Activated CD8-positive, alpha-beta memory T cell treated with anti-CD3 and anti-CD28 coated beads, Interleukin-2, amount 50 U/mL, for 1 hour (primary cell): ENCODE results near the gene RBP2.

ENCODE experiments used
- DNase-seq: peaks from one replicate; pipeline ENCODE4 v3.0.0-alpha.2; 2020; ENCODE audit errors: extremely low read depth

The RBP2 gene

DNA sequence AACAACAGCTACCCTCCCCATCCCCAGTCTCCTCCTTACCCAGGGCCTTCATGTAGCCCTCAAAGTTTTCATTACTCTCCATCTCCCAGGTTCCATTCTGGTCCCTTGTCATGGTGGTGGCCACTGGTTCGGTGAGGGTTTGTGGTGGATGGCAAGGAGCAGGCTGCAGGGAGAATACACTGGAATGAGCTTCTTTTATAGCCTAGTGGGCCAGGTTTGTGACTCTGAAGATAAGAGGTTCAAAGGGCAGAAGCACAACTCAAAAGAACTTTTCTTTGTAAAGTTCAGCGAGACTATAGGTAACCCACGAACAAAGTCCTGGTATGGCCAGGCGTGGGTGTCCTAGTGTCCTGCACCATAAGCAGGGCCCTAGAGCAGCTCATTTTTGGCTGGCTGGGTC, at the start of gene RBP2:
Gene RBP2, minus strand, starts transcription at position 169 of the 400 bp plus-strand sequence. Its CDS starts 57 bp downstream, at position 112.
- DNase-seq, result no peak

DNA sequence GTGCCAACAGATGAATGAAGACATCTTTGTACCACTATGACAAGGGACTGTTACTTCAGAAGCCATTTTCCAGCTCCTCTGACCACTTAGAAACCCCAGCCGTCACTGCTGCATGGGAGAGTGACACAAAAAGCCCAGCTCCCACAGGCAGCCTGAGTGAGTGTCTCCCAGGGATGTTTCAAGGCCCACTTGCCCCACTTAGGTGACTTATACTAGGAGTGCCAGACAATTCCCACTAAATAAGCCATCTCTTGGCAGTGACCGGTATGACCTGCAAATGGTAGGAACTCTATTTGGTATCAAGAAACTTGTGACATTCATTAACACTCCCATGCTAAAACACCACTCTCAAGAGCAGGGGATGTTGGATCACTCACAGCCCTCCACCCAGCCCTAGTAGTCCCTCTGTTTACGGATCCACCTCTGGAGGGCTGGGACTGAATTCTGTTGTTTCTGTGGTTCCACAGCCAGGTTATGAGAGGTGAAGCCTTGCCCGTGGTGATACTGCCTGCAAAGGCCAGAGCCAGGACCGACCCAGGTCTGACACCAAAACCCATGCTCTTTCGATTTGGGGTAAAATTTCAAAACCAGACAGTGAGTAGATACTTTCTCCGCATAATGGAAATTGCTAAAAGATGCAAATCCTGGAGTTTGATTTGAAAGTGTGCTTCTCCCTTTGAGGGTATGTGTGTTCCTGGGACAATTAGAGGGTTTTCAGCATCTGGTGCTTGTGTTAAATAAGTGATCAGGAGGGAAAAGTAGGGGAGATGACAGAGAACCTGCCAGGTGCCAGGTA, 48.7 kb upstream of the RBP2 start:
- DNase-seq, result no peak

DNA sequence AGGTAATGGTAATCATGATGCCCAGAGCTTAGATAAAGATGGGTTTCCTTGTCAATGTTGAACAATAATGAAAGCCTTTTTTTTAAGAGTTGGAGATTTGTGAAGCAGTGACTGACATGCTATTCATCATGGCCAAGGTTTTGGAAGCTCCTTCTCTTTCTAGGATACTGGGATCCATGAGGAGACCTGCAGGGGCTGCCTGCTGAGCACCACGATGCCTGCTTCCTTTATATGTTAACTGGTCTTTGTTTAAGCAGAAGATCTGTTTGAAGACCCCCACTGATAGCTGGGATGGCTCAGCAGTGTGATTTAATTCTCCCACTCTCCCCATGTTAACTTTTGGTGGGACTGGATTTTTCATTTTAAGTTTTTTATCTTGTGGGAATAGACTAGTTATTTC, 47.4 kb upstream of the RBP2 start:
- no peak for DNase-seq

DNA sequence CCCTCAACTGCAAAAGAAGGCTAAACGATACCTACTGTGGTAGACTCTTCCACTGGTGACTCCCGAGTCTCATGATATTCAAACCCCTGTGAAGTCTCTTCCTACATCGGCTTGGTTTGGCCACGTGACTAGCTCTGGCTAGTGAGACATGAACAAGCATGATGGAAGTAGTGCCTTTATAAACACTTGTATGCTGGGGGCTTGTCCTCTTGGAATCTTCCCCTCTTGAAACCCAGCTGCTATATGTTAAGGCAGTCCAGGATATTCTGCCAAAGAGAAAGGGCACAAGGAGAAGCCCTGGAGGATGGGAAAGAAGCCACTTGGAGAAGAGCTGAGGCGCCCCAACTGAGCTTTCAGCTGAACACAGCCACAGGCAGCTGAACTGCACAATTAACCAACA, 46.9 kb upstream of the RBP2 start:
- DNase-seq, result no peak

DNA sequence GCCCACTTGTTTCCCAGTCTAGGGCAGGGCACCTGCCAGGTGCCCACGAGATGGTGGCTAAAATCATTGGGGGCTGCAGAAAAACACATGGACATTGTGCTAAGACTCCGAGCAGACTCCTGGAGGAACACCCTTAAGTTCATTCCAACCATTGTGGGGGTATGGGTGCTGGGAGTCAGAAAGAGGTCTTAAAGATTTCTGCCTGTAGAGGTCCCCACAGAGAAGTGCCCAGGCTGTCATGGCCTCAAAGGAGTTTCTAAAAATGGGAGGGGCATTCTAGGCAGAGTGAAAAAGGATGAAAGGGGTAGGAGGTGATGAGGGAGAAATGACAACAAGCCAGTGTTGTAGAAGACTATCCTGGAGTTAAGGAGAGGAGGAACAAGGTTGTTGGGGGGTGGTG, 46.1 kb upstream of the RBP2 start:
- DNase-seq, result no peak

DNA sequence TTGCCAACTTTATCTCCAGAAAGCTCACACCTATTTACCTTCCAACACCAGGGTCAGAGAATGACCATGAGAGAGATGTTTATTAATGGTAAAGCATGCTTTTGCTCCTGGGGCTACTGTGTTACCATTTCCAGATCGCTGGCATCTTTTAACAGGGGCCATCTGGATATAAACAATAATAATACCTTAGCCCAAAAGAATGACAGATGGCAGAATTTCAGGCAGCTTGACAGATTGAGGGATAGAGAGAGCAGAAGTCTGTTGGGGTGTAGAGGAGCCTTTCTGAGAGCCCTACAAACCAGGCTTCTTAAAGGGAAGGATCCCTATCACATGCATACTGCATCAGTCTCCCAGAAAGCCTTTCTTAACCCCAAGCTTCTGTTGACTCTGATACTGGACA, 45.5 kb upstream of the RBP2 start:
- DNase-seq, result no peak

DNA sequence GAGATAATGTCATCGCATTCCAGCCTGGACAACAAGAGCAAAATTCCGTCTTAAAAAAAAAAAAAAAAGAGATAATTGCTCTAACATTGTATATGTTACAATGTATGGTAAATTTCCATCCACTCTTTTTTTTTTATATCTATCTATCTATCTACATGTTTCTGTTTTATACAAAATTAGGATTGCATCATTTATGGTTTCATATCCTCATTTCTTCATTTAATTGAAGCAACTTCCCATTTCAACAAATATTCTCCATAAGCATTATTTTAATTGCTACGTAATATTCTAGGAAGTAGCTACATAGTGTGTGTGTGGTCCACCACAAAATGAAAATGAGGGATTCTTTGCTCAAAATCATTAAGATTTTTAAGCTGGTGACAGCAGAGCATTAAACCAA, 44.8 kb upstream of the RBP2 start:
- DNase-seq, result no peak

DNA sequence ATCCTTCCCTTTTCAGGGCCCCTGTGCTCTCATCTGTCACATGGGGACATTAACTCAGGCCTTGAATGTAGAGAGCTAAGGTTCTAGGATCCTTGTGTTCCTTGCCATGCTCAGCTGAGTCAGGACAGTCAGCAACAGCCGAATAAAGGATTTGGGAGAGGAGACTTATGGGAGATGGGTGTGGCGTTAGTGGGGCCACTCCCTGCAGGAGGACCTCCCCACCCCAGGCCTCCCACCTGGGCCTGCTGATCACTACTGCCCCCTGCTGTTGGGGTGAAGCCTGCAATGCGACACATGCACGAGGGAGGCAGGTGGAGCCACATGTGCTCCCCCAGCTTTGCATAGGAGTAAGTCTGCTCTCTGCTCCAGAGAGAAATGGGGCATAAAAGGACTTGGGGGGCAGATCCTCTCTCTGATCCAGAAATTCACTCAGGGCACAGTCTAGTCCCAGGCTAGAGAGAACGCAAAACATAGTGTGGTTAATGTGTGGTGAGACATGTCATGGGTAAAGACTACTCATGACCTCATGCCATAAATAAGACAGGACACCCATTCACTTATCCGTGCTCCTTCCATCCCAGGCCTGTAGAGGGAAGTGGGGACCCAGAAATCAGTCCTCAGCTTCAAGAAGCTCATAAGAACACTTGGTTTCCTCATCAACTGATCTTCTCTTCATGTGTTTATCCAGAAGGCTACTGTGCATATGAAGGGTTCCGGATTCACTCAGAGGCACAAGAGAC, 43.9 kb upstream of the RBP2 start:
- no peak for DNase-seq

DNA sequence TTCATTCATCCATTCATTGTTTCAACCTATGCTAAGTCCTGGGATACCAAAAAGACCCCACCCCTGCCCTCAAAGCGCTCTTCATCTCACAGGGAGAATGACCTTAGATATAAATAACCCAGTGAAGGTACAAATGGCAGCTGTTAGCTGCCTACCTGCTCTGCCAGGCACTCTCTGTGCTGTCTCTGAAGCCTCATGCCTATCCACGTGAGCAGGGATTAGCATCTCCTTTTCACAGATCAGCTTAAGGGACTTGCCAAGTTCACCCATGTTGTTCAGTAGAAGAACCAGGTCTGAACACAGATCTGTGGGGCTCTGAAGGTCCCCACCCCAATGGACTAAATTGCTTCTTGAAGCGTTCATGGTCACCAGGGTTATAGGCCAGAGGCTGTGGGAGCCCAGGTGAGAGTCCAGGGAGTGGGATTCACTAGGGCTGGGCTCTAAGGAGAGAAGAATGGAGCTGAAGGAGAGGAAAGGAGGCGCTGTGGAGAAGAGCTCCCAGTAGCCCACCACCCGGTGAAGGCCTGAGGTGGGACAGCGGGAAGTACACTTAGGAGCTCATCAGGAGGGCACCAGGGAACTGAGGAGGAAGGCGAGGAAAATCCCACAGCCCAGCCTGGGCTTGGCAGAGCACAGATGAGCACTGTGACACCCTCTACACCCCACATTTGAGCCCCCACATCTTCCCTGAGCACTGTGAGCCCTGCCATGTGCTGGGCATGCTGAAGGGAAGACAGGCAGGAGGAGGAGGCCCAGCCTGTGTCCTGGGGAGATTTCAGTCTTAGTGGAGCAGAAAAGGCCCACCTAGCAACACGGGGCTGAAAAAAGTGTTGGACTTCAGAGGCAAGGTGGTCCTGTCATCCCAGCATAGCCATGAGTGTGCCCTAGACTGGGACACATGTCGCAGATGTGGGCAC, 42.9 kb upstream of the RBP2 start:
- no peak for DNase-seq

DNA sequence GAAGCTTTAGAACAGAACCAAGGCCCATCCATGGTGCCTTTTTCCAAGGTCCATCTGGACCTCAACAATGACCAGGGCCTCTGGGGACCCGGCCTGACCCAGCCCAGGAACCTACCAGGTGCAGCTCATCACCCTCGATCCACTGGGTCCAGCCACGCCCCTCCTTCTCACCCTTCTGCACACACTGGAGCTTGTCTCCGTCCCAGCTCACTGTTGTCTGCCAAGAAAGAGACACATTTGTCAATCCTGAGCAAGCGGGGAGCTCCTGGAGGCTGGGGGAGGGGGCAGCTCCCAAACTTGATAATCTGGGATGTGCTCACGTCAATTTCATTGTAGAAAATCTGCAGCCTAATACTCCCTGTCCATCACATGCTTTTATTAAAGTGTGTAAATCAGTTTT, 42.0 kb upstream of the RBP2 start:
- no peak for DNase-seq

DNA sequence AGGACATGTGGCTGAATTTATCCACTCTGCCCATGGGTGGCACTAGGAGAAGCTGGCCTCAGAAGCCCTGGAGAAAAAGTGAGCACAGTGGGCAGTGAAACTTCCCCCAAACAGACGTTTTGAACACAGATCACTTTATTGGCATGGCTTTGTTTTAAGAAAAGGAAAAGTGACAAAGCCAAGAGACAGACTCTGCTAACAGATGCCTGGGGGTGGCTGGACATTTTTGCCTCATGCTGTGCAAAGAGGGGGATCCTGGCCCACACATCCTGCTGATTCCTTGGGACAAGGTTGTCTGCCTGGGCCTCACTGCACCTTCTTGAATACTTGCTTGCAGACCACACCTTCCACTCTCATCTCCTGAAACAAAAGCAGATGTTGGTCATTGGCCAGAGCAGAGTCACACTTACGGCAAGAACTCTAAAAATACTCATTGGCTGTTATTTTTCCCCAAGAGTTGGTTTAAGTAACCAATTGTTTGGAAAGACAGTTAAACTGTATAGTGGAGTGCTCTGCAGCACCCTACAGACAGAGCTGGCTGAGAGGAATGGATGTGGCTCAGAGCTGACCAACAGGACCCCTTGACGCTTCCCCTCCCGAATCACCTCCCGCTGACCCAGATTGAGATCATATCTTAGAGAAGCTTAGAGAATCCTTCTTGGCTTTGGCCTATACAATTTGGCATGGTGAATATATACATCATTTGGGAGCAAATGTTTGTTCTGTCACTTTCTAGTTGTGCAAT, 41.2 kb upstream of the RBP2 start:
- no peak for DNase-seq

DNA sequence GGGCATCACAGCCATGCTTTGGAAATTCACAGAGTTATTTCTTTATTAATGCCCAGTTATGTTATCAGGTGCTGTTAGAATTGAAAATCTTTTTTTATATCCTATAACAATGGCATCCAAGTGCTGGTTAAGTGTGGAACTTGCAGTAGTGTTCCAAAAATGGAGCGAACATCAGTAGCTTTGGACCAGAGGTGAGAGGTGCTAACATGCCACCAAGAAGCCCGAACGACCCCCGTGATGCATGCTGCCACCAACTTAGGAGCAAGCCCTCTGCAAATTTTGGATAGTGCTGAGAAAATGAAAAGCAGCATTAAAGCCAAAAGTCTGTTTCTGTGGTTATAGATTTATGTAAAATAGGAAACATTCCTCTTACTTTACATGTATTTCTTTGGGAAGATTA, 38.4 kb upstream of the RBP2 start:
- no peak for DNase-seq

DNA sequence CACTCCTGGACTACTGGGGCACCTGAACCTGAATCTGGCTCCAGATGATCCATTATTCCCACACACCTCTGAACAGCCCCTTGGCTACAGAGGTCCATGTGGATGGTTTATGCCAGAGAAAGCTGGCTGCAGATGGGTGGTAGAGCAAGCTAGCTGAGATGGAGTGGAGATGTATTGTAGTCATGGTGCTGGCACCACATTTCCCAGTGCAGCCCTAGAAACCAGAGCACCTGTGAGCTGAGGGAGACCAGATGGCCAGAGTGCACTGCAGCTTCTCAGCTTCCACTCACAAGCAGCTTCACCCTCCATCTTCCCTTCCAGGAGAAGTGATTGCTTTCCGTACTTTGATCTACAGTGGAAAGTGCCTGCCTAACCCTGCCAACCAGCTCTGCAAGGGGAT, 33.3 kb upstream of the RBP2 start:
- no peak for DNase-seq

DNA sequence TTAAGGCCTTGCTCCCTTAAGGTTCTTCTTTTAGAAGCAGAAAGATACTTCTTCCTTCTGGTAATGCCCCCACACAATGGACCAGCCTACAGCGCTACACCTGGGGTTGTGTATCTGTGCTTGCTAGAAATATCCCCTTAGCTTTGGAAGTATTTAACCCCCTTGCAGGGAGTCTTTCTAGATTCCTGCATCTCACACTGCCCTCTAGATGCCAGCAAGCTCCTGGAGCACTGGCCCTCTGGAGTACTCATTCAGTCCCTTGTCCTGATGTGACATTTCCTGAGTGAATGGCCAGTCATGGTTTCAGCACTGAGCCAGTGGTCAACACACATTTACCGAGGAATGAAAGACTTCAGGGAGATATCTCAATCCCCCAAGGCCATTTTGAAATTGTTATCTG, 30.4 kb upstream of the RBP2 start:
- no peak for DNase-seq

DNA sequence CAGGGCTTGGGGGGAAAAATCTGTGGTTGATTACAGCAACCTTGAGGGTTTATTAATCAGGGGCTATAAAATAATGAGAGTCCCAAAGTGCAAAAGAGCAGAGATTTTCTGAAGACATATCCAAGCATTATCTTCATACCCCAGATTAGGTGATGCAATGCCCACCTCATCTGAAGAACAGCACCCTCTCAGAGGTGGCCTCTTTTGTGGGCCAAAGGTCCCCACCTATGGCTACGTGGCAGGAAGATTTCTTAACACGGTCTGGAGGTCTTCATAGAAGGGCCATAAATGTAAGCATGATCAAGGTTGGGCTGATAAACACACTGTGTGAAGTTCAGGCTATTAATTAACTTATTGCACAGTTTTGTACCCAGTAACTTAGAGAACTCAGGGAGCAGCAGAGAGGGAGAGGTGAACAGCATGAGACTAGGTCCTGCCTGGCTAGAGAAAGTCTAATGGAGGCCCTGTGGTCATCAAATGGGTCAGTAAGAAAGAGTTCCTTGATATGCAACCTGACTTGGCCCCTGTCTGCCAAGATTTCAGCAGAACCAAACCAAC, 29.6 kb upstream of the RBP2 start:
- DNase-seq, result no peak

DNA sequence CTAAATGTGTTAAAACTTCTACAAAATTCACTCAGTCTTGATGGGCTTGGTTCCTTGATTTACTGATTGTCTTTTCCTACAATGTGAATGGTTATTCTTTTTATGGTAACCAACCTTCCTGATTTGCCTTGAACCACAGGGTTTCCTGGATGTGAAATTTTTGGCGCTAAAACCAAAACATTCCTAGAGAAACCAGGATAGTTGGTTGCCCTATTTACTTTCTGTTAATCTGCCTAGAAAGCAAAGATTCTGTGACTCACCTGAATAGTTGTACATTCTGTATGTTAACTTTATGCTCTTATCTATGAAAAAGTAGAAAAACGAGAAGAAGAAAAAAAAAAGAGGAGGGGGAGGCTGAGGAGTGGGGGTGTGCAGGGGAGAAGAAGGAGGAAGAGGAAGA, 23.2 kb upstream of the RBP2 start:
- no peak for DNase-seq

DNA sequence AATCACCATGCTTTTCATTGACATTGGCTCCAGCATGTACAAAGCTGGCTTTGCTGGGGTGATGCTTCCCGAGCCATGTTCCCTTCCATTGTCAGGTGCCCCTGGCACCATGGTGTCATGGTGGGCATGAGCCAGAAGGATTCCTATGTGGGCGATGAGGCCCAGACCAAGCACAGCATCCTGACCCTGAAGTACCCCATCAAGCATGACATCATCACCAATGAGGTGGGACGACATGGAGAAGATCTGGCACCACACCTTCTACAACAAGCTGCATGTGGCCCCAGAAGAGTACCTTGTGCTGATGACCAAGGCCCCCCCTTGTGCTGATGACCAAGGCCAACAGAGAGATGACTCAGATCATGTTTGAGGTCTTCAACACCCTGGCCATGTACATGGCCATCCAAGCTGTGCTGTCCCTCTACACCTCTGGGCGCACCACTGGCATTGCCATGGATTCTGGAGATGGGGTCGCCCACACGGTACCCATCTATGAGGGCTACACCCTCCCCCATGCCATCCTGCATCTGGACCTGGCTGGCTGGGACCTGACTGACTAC, 17.6 kb upstream of the RBP2 start:
- DNase-seq, result no peak

DNA sequence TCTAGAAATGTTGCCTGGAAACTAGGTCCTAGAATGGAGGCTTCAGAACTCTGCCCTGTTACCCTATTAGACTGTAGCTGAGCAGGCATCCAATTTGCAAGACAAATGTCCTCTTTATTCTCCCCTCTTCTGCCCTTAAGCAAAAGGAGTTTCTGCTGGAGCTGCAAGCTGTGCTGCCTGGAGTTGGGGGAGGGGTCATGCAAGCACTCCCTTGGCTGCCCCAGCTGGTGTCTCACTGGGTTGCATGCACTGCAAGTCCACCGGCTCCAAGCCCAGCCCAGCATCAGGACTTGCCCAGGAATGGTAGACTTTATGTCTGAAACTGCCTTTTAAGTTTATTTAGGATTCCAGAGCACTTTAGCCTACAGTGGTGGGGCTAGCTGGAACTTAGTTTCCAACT, 15.7 kb upstream of the RBP2 start:
- DNase-seq, result no peak

DNA sequence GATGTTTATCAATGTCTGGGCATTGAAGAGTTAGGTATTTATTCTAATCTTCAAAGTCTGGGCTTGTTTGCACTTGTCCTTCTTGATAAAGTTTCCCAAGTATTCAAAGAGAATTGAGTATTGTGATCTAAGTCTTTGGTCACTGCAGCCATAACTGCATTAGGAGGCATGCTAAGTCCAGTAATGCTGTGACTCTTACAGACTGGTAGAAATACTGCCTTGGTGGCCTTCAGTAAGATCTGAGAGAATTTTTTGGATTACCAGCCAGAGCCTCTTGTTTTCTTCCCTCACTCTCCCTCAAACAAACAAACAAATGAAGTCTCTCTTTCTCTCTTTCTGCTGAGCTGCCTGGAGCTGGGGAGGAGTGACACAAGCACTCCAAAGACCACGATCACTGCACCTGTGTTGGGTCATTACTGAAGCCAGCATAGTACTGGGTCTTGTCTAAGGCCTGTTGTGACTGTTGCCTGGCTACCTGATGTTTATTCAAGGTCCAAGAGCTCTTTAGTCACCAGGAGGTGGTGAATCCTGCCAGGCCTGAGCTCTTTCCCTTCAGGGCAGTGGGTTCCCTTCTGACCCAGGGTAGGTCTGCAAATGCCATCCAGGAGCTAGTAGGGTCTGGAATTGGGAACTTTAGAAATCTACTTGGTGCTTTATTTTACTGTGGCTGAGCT, 14.8 kb upstream of the RBP2 start:
- no peak for DNase-seq

DNA sequence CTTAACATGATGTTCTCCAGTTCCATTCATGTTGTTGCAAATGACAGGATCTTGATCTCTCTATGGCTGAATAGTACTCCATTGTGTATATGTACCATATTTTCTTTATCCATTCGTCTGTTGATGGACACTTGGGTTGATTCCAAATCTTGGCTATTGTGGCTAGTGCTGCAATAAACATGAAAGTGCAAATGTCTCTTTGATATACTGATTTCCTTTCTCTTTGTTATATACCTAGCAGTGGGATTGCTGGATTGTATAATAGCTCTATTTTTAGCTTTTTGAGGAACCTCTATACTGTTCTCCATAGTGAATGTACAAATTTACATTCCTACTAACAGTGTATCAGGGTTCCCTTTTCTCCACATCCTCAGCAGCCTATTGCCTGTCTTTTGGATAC, 5.9 kb upstream of the RBP2 start:
- no peak for DNase-seq
